ENCODE results near the gene RALGPS2. TPM values are rescaled to one million over a fixed set of nuclear protein-coding genes. Genes with fewer than 3 reads are reported as not detected.

Gene RALGPS2
- total and polyA plus RNA-seq, 2 experiments from 2014 or later: 8.1 to 31.2 TPM

DNA sequence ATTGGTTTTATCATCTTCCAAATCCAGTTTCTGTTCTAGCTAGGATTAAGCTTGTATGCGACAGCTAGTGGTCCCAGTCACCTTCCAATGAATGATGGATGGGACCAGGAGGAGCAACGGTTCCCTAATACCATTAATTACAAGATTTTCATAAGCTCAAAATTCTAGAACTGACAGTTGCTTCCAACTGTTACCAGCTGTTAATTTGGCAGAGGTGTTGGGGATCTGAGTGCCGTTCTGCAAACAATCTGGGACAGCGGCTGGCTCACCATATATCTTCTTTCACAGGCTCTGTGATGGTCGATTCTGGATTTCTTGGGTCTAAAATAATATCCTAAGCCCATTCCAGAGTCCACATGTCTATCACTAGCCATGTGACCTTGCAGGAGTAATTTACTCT is 34.5 kb upstream of the RALGPS2 start:
- Mint-ChIP-seq H3K9me3 (no peaks in the 10 kb centered on the region; the same call in 2 of the 3 replicates), H3K27ac (no peak overlapping the region), H3K36me3 (ENCODE audit: low read depth) (no peaks in the 10 kb centered on the region), H3K4me3 (no peak overlapping the region), H3K4me1 (peaks cover 10% of the 10 kb centered on the region; the same call in 2 of the 3 replicates), H3K27me3 (ENCODE audit: insufficient read depth, low read depth, poor library complexity) (no peaks in the 10 kb centered on the region)
- ATAC-seq: no peak
- no peaks in the 10 kb centered on the region for H4K20me1 ChIP-seq (replicated peaks; ENCODE audit: insufficient read depth)
- no peaks in the 10 kb centered on the region for H3K79me2 ChIP-seq (replicated peaks; ENCODE audit: insufficient read depth)
- H3F3A ChIP-seq (replicated peaks; ENCODE audit: low read depth): no peaks in the 10 kb centered on the region
- no peaks in the 10 kb centered on the region for H3K27me3 ChIP-seq (ENCODE audit: insufficient read depth)
- 0 out of 2 replicates have a peak, but pooled peaks cover 3% of the 10 kb centered on the region for H3K9me2 ChIP-seq (ENCODE audit: insufficient read depth)
- H3K4me3 ChIP-seq: no peak overlapping the region
- no peaks in the 10 kb centered on the region for H3K36me3 ChIP-seq (ENCODE audit: insufficient read depth)
- DNase-seq (ENCODE audit: low spot score): no peak
- no peak overlapping the region for H3K27ac ChIP-seq (ENCODE audit: low read depth)
- peak overlapping the region; percentile 9; the same call in 1 of the 2 replicates for H2AFZ ChIP-seq
- TF ChIP-seq POLR2AphosphoS5 (IDR thresholded peaks at IDR 0.05; ENCODE audit: low read depth) (no peak), REST (IDR thresholded peaks at IDR 0.05; ENCODE audit: unreplicated experiment) (no peak), ZNF462 (CRISPR knock-in tag; IDR thresholded peaks at IDR 0.05) (no peak), CREB1 (CRISPR knock-in tag; IDR thresholded peaks at IDR 0.05; ENCODE audit: low read depth) (no peak), STAT1 (IDR thresholded peaks at IDR 0.05; ENCODE audit: unreplicated experiment) (no peak), EZH2phosphoT487 (IDR thresholded peaks at IDR 0.05; ENCODE audit: unreplicated experiment) (no peak), CTCF (conservative IDR thresholded peaks at IDR 0.05; ENCODE audit: low read depth in 2 of 2) (no peak), ETS1 (IDR thresholded peaks at IDR 0.05) (no peak), ZNF331 (CRISPR knock-in tag; IDR thresholded peaks at IDR 0.05; ENCODE audit: low read depth) (no peak), EZH2 (IDR thresholded peaks at IDR 0.05; ENCODE audit: low read depth, unreplicated experiment) (no peak), NANOG (IDR thresholded peaks at IDR 0.05; ENCODE audit: borderline replicate concordance) (no peak), JUNB (IDR thresholded peaks at IDR 0.05; ENCODE audit: unreplicated experiment) (no peak), ZNF114 (CRISPR knock-in tag; IDR thresholded peaks at IDR 0.05) (no peak)
- no peaks in the 10 kb centered on the region for H3K4me1 ChIP-seq (ENCODE audit: insufficient read depth)
- H3K4me2 ChIP-seq: no peak overlapping the region

All from GM23338 (cell line).